ENCODE measurements around the gene WDR45B.
A peak's percentile ranks its signal among the peaks of the same experiment; 100 is the strongest.

Gene WDR45B

DNA sequence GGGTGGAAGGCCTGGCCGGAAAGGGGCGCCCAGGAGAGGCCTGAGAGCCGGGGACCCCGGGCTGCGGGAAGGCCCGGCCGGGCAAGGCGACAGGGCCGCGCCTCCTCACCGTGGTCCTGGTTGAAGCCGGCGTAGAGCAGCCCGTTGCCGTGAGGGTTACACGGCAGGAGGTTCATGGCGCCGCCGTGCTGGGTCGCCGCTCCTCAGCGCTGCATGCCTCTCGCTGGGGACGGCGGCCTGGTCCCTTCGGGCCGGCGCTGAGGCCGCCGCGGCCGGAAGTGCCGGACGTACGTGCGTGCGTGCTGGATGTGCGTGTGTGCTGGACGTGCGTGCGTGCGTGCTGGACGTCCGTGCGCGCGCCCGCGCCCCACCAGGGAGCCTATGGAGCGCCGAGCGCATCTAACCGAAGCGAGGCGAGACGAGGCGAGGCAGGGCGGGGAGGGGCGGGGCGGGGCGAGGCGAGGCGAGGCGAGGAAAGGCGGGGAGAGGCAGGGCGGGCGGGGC lies at the start of gene WDR45B:
Gene WDR45B (minus strand): TSS at position 280 of the 504 bp plus-strand sequence. CDS start 104 bp downstream, at position 176.
- peak; percentile 96 for DNase-seq

DNA sequence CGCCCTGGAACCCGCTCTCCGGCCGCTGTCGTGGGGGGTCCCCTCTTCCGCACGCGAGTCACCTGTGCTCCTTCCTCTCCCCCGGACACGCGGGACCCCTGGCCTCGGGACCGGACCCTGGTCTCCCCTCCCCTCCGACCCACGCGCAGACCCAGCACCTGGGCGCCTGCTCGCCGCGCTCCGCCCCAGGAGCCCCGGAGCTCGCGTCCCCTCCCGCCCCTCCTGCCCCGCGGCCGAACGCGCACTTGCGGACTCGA lies 49.5 kb upstream of the WDR45B start:
- DNase-seq, result no peak

DNA sequence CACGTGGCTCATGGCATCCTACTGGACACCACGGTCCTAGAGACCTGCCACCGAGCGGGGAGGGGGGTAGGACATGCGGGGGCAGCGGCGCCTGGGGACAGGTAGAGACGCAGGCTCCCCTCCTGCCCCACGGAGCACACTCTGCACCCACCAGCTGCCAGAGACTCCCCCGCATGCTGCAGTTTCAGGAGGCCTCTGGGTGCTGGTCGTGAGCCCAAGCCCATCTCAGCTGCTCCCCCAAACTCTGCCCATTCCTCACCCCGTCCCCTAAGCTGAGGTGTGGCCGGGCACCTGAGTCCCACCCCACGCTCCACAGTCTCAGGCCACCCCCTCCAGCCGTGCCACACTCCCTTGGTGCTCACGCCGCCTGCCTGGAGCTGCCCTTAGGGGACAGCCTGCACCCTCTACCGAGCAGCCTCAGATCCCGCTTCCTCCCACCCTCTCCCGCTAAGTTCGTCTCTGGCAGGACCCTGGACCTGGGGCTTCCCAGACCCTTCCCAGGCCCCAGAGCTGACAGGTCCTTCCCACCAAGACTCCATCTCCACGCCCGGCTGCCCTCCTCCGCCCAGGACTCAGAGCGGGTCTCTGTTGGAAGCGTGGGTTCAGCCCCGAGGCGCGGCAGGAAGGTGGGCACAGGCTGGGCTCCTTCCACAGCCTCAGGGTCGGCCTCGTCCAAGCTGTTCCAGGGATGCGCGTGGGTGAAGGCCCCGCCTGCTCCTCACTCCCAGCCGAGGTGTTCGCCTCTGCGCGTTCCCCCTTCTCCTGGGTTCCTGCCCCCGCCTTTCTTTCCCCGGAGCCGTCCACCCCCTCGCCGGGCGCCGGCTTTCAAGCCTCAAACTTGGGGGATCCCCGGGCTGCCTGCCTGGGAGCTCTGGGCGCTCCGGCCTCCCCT lies 48.9 kb upstream of the WDR45B start:
- DNase-seq, result no peak

DNA sequence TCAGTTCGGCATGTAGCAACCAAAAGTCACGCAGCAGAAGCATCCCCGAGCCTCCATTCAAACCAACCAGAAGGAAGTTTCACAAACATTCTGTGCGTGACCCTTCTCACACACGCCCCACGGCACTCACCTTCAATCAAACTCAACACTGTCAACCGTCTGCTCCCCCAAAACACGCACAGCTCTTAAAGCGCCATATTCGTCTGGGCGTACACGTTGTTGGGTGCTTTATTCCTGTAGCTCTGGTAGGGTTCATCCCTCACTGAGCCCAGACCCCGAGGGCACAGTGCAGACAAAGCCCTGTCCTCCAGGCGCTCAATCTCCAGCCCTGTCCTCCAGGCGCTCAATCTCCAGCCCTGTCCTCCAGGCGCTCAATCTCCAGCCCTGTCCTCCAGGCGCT lies 48.0 kb upstream of the WDR45B start:
- DNase-seq, result no peak

DNA sequence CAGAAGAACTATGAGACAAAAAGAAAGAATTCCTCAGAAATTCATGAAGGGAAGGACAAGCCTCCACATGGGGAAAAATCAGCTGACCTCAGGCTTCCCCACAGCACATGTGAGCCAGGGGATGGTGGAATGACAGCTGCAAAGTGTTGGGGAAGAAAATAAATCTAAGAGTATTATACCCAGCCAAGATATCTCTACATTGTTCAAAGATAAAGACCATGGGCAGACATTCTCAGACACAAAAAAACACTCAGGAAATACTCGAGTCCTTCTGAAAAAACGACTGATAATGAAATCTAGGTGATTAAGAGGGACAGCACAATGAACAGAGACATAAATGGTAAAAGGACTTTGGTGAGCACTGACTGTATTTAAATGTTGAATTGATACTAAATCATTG lies 46.4 kb upstream of the WDR45B start:
- DNase-seq, result no peak

DNA sequence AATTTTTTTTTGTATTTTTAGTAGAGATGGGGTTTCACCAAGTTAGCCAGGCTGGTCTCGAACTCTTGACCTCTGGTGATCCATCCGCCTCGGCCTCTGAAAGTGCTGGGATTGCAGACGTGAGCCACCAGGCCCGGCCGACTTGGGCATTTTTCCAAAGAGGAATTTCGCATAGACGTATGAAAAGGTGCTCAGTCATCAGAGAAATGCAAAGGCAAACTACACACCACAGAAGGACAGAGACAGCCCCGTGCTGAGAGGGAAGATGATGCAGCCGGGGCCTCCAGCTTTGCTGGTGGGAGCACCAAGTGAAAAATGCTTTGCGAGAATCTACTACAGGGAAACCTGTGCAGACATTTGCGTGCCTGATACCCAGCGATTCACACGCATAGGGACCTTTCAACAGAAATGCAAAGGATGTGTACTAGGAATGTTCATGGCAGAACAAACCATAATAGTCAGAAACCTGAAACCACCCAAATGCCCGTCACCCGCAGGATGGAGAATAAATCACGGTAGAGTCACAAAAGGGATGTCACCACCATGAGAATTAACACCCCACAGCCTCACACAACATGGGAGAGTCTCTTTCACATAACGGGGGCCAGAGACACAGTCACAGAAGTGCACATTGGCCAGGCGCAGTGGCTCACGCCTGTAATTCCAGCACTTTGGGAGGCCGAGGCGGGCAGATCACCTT lies 45.1 kb upstream of the WDR45B start:
- DNase-seq, result no peak

DNA sequence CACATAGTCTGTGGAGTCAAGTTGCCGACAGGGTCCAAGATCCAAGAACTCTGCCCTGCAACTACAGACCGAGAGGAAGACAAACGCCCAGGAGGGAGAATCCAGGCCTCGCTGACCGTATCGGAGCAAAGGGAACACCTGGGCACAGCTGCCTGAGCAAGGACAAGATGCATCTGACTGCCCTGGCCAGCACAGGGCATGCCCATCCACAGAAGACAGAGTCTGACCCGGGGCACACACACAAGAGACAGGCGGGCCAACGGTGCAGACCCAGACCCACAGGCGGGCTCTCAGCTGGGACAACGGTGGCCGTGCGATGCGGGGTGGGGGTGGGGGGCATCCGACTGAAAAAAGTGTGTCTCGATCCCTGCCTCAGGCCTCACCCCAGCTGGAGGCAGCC lies 44.0 kb upstream of the WDR45B start:
- no peak for DNase-seq

DNA sequence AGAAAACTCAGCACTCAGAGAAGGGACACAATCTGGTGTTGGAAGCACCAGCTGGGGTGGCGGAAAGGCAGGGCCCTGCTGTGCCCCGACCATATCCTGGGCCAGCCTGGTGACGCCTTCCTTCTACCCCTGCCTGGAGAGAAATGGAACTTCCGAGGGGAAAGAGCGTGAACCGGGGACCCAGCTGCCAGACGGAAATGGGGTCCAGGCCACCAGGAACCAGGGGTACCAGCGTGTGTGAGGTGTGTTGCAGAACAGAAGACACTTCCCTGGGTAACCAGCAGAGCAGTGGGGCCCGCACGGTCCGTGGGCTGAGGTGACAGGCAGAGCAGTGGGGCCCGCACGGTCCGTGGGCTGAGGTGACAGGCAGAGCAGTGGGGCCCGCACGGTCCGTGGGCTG lies 43.5 kb upstream of the WDR45B start:
- no peak for DNase-seq

DNA sequence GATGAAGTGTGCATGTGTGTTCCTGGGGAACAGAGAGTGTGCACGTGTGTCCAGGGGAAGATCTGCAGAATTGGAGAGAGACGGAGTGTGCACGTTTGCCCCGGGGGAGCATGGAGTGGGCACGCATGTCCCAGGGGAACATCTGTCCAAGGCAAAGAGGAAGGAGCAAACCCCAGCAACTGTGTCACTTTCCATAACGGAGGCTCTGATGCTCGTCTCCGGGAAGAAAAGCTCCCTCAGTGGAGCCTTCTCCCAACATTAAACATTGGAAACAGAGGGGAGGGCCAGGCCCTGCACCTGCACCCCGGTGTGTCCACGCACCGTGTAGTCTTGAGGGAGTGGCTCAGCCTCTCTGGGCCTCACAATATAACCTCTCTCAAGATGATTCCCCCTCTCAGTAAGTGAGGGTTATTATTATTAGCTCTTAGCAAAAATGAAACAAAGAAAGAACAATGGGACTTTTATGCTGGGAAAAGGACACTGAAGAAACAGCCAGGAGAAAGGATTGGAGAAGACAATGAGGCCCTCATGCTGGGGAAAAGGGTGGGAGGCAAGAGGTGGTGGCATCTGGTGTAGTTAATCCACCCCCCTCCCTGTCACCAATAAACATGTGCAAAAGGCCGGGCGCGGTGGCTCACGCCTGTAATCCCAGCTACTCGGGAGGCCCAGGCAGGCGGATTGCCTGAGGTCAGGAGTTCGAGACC lies 42.7 kb upstream of the WDR45B start:
- no peak for DNase-seq

DNA sequence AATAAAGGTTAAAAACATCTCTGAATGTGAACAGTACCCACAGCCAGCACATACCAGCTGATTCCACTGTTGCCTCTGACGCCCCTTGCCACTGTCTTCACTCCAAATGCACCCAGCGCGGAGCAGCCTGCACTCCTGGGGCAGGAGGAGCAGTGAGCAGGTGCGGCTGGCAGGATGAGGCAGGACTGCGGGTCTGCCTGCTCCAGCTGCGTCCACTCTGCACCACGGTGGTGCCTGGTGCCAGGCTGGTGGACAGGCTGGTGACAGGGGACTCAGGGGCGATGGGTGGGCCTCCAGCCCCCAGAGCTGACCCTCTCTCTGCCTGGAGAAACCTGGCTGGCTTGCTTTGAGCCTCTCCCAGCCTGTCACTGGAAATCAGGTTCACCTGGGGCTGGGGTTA lies 40.8 kb upstream of the WDR45B start:
- DNase-seq, result no peak

DNA sequence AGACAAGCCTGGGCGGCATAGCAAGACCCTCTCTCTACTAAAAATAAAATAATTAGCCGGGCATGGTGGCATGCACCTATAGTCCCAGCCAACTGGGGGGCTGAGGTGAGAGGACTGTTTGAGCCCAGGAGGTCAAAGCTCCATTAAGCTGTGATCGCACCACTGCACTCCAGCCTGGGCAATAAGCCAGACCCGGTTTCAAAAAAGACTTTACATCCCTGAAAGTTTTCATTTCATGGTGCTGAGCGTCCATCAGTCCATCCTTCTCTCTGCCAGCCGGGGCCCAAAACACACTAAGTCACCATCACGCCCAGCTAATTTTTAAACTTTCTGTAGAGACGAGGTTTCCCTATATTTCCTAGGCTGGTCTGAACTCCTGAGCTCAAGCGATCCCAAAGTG lies 39.6 kb upstream of the WDR45B start:
- no peak for DNase-seq

DNA sequence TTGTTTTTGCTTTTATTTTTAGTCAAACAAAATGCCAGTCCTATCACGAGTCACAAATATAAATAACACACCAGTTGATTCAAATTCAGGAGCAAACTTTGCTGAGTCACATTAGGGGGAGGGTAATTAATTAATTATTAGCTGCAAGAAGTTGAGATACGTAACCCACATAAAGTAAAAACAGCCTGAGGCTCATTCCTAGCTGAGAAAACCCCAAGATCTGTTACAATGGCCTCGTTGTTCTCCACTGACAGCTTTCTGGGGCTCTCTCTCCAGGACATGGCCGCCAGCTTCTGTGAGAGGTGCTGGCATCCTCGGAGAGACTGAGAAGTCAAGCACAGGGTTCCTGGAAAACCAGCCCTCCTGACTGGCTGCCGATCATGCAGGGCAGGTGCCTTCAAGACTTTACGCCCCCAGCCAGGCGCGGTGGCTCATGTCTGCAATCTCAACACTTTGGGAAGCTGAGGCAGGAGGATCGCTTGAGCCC lies 39.2 kb upstream of the WDR45B start:
- DNase-seq, result no peak

DNA sequence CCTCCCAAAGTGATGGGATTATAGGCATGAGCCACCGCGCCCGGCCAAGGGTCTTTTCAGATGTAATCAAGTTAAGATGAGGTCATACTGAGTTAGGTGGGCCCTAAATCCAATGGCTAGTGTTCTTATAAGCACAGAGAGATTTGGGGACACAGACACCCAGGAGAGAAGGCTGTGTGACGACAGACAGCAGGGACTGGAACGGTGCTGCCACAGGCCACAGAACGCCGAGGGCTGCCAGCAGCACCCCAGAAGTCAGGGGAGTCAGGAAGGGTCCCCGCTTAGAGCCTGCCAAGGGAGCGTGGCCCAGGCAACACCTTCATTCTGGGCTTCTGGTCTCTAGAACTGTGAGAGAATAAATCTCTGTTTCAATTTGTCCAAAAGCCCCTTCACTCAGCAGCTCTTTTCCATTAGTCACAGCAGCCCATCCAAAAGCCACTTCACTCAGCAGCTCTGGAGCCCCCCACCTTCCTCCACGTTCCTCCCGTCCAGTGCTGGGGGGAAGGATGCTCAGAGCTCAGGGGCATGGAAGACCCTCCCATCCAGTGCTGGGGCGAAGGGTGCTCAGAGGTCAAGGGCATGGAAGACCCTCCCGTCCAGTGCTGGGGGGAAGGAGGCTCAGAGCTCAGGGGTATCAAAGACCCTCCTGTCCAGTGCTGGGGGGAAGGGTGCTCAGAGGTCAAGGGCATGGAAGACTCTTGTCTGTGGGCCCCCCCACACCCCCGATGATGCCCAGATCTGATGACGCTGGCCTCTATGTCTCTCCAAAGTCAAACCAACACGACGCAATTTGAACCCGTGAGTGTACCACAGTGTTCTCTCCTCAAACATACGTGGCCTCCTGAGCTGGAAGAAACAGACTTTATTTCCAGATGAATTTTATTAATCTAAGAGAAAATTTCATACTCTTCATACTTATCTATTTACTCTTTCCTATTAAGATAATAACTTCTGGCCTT lies 38.4 kb upstream of the WDR45B start:
- no peak for DNase-seq

DNA sequence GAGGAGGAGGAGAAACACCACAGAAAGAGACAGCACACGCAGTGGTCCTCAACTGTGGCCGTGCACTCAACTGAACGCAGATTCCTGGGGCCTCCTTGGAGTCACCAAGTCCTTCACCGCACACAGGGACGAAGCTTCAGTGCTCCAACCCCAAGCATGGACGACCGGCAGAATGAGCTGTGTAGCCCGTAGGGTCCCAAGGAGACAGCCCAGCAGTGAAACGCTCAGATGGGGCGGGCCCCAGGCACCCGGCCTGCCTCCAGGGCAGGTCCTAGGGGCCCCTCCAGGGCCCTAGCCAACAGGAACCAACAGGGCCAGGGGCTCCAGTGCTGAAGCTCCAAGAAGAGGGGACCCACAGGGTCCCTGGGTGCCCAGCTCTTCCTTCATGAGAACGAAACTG lies 37.0 kb upstream of the WDR45B start:
- no peak for DNase-seq

DNA sequence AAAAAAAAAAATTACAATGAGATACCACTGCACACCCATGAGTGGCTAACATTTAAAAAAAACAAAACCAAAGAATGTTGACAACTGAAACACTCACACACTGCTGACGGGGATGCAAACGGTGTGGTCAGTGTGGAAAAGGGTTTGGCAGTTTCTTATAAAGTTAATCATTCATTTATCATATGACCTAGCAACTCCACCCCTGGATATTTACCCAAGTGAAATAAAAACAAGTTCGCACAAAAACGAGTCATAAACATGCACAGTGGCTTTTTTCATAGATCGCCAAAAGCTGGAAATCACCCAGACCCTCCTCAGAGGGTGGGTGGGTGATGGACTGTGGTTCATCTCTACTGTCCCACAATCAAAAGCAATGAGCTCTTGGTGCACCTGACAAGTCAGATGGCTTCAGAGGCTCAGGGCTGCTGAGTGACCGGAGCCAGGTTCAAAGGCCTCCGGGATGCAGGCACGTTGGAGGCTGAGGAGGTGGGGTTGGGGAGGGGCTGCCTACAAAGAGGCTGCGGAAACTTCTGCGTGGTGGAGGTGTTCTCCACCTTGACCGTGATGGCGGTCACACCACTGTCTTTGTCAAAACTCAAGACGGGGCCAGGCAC lies 36.1 kb upstream of the WDR45B start:
- DNase-seq, result no peak

DNA sequence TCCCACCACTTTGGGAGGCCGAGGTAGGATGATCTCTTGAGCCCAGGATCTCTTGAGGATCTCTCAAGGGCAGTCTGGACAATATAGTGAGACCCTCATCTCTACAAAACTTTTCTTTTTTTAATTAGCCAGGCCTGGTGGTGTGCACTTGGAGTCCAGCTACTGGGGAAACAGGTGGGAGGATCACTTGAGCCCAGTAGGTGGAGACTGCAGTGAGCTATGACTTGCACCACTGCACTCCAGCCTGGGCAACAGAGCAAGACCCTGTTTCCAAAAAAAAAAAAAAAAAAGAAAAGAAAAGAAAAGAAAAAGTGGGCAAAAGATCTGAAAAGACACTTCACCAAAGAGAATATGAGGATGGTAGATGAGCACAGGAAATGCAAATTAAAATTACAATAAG lies 35.3 kb upstream of the WDR45B start:
- DNase-seq, result no peak

DNA sequence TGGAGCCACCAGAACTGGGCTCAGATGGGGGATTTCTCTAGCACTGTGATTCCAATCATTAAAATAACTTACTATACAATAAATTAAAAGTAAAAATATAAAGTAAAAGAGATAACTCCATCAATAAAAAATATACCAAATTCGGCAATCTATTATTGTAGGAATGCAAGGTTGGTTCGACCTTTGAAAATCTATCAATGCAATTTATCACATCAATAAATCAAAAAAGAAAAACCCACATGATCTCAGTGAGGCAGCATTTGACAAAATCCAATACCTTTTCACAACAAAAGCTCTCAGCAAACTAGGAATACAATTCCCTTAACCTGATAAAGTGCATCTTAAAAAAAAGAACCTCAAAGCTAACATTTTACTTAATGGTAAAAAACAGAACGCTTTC lies 33.3 kb upstream of the WDR45B start:
- DNase-seq, result no peak

DNA sequence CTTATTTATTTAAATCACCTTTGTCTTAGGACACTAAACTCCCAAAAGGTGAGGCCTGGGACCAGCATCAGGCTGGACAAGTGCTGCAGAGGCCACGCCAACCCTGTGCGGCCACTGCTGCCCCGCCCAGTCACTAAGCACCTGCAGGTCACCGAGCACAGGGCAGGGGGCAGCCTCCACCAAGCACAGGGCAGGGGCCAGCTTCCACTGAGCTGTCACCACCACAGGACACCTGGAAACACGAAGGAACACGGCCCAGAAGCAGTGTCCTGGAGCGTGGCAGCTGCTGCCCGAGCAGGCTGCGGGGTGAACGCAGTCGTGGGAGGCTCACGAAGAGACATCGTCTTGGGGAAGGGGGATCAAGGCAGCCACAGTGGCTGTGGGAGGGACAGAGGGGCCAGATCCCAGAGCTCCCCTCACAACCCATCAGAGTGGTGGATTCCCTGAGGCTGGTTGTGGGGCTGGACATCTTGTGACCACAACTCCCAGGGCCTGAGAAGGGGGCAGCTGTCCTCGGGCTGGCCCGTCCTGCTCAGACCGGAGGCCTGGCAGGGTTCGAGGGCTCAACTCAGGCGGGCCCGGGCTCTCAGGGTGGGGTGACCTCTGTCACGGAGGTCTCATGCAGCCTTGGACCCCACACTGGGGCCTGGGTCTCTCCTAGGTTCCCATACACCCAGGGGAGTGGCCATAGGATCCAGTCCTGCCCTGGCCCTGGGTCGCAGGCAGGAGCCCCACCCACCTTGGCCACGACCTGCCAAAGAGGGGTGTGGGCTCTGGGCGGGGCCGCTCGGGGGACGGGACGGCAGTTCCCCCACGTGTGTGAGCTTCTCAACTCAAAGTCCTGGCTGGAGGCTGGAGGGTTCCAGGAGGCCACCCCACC lies 31.6 kb upstream of the WDR45B start:
- DNase-seq, result no peak

DNA sequence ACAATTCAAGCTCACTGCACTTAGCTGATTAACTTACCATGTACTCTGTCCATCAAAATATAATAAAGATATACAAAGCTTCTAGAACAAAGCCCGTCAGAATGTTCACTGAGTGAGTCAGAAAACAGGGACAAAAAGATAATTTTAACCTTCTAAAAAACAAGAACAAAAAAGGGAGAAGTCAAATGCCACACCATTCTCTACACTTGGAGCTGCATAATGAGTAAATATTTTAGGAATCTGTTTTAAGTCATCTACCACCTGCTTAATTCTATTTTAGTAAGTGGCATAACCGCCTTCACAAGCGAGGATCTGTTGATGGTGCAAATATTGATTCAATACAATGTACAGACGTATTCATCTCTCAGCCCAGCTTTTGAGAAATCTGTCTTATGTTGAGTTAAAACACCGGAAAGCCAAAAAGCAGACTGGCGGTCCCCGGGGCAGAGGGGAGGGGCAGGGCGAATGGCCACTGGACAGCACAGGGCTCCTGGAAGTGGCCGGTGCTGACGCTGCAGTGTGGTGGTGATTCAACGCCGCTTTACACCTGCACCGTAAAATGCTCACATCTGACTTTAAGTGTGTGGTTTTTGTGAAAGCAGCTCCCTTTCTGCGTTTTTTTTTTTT lies 30.1 kb upstream of the WDR45B start:
- no peak for DNase-seq

DNA sequence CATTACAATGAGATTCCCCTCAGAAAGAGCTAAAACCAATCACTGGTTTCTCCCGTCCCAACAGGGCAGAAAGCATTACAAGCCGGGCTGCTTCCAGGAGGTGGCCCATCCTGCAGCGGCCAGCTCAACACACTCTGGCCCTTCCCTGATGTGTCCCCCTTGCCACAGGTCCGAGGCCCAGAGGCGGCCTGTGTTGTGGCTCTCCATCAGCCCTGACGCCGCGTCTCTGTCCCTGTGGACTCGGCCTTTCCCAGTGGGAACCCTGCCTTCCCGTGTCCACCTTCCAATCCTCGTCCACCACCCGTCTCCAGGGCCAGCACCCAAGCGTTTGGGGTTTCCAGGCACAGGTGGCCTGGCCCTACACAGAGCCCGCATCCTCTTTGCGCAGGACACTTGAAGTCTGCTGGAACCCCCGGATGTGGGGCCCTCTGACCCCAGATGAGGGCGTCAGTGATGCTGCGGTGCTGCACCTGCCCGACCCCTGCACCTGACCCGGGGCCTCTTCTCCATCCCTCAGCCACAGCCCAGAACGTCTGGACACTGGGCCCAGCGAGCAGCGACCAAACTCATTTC lies 29.2 kb upstream of the WDR45B start:
- no peak for DNase-seq

Measured in right forelimb (tissue), 1 donor.